T-cell (primary cell): Measurements from ENCODE around the gene ENG. TPM values are rescaled to one million over a fixed set of nuclear protein-coding genes. Genes with fewer than 3 reads are reported as not detected.

Experiments
- ATAC-seq, 4 experiments: fragments of 200-7000 bp in 3 of 4; fragments of 150-1000 bp in 1 of 4; cut with Tn5 transposase; replicated peaks in 1 of 4; 1 replicate in 3 of 4; 2 replicates in 1 of 4; pipeline ENCODE4 v1.10.0; 2021; ENCODE audit warnings: moderate library complexity in 3 of 4, mild to moderate bottlenecking in 2 of 4, moderate number of reproducible peaks in 1 of 4
- CTCF ChIA-PET, 2 donors: fragments of 300-600 bp; sonication (Branson Sonifier 250); formaldehyde crosslinking; loops; one replicate each; lab custom pipeline; 2022; ENCODE audit warnings: antibody characterized with exemption in 2 of 2; lab: Charles Lee
- POLR2A ChIA-PET, 2 donors: fragments of 300-600 bp; sonication (Branson Sonifier 250); formaldehyde crosslinking; loops; one replicate each; lab custom pipeline; 2022; ENCODE audit warnings: antibody characterized with exemption in 2 of 2; lab: Charles Lee
- DNase-seq, 35 experiments: peaks; one replicate each; pipeline versions ENCODE4 v3.0.0 to v3.0.0-alpha.2; 2013 to 2023
- H3K27ac ChIP-seq: one replicate; pipeline ENCODE4 v1.5.1; 2013; ENCODE audit warnings: low read length
- H3K27me3 ChIP-seq, 2 experiments: replicated peaks in 1 of 2; 1 replicate in 1 of 2; 2 replicates in 1 of 2; pipeline versions ENCODE4 v1.6.1 to v1.7.0; 2013; ENCODE audit warnings: low read length in 1 of 2, mixed read lengths in 1 of 2; ENCODE audit not compliant: control insufficient read depth in 2 of 2, insufficient read depth in 2 of 2; ENCODE audit errors: extremely low read depth in 1 of 2
- H3K36me3 ChIP-seq, 2 donors: 1 replicate in 1 of 2; 2 replicates in 1 of 2; pipeline versions ENCODE4 v1.6.1 to v1.7.0; 2013; ENCODE audit warnings: low read length in 1 of 2; ENCODE audit not compliant: control insufficient read depth in 2 of 2, insufficient read depth in 1 of 2; ENCODE audit errors: extremely low read depth in 1 of 2
- H3K4me1 ChIP-seq, 2 experiments: 1 replicate in 1 of 2; 2 replicates in 1 of 2; pipeline versions ENCODE4 v1.6.1 to v1.7.0; 2013; ENCODE audit warnings: low read length in 2 of 2, mixed read lengths in 1 of 2; ENCODE audit not compliant: insufficient read depth in 2 of 2, control insufficient read depth in 1 of 2; ENCODE audit errors: extremely low read depth in 1 of 2
- H3K4me3 ChIP-seq, 2 donors: 1 replicate in 1 of 2; 2 replicates in 1 of 2; pipeline versions ENCODE4 v1.5.1 to v1.7.0; 2013; ENCODE audit warnings: mild to moderate bottlenecking in 2 of 2, low read length in 1 of 2, moderate library complexity in 1 of 2; ENCODE audit not compliant: control insufficient read depth in 1 of 2; ENCODE audit errors: extremely low read depth in 1 of 2
- H3K9me3 ChIP-seq: 2 replicates; pipeline ENCODE4 v1.7.0; 2013
- H3K27ac Mint-ChIP-seq, 2 donors: one replicate each; pipeline ENCODE4 v1.8.0; 2020 to 2021; ENCODE audit warnings: mild to moderate bottlenecking in 2 of 2, mixed read lengths in 2 of 2
- H3K27me3 Mint-ChIP-seq, 2 donors: one replicate each; pipeline ENCODE4 v1.8.0; 2021 to 2022; ENCODE audit warnings: mixed read lengths in 2 of 2
- H3K36me3 Mint-ChIP-seq: one replicate; pipeline ENCODE4 v1.8.0; 2021; ENCODE audit warnings: mixed read lengths
- H3K4me1 Mint-ChIP-seq, 3 donors: one replicate each; pipeline ENCODE4 v1.8.0; 2020 to 2022; ENCODE audit warnings: mixed read lengths in 3 of 3, mild to moderate bottlenecking in 1 of 3
- H3K4me3 Mint-ChIP-seq, 3 donors: one replicate each; pipeline ENCODE4 v1.8.0; 2020 to 2022; ENCODE audit warnings: mild to moderate bottlenecking in 3 of 3, mixed read lengths in 3 of 3, moderate library complexity in 3 of 3
- H3K9me3 Mint-ChIP-seq, 3 donors: one replicate each; pipeline ENCODE4 v1.8.0; 2020 to 2022; ENCODE audit warnings: mixed read lengths in 3 of 3
- WGBS: methylation state at CpG from one replicate; pipeline ENCODE4 v1.1.5; 2013; ENCODE audit warnings: missing lambda C conversion rate; ENCODE audit not compliant: insufficient coverage; 5-methylcytosine and 5-hydroxymethylcytosine counted together
- total RNA-seq, 35 experiments: library from RNA in 6 of 35; stranded (reverse) in 6 of 35; fragments of 120-200 nt in 1 of 35; gene quantifications; one replicate each; pipeline versions ENCODE4 v1.2.1 to v1.2.4 and lab custom pipeline; 2013 to 2026

Gene ENG
- total RNA-seq, 5 donors from 2014 or later (not counting 1 experiment from before 2014, with no cell fraction given): 6.8 to 16.7 (median 8.8) TPM

DNA sequence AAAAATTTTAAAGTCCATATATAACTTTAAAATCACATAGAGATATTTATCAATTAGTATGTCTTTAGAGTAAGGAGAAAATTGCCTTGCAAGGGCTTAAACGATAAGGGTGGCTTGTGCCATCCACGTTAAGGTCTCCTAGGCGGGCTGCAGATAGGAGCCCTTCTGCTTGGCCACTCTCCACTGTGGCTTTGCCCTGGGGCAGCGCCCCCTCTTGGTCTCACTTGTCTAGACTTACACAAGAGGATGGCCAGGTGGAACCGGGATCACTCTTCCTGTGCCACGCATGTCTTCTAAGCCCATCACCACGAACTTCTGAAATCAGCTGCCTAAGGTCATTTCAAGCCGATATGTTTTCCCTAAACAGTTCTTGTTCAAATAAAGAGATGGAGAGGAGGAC, 48.8 kb downstream of the ENG start:
- DNase-seq (peak in 6 of 35 experiments; percentile 19 to 48 (median 26)), ATAC-seq (no peak)
- Mint-ChIP-seq H3K9me3 (no peaks in the 10 kb centered on the region), H3K4me1 (peaks cover 17 to 28% (median 28%) of the 10 kb centered on the region in 3 donors), H3K27ac (peak overlapping the region; percentile 32 to 58), H3K27me3 (no peaks in the 10 kb centered on the region), H3K4me3 (no peak overlapping the region), H3K36me3 (peaks cover 22% of the 10 kb centered on the region)
- Histone ChIP-seq H3K27ac (no peak overlapping the region), H3K36me3 (peaks cover 18 to 43% of the 10 kb centered on the region in 2 donors), H3K9me3 (no peaks in the 10 kb centered on the region), H3K4me3 (no peak overlapping the region), H3K4me1 (peaks cover 4 to 29% of the 10 kb centered on the region in 2 experiments), H3K27me3 (no peaks in the 10 kb centered on the region)
- 90% methylated on average over 3 of the region's 8 CpGs for WGBS
- ChIA-PET CTCF (interaction anchor here in 1 of 2 donors (0.7 kb wide), 1 partner anchor 233 kb away, joined by 3 read pairs; no protein-coding TSS in a partner anchor), POLR2A (interaction anchor here in 1 of 2 donors (0.6 kb wide), 1 partner anchor 19 kb away, joined by 3 read pairs; no protein-coding TSS in a partner anchor)

DNA sequence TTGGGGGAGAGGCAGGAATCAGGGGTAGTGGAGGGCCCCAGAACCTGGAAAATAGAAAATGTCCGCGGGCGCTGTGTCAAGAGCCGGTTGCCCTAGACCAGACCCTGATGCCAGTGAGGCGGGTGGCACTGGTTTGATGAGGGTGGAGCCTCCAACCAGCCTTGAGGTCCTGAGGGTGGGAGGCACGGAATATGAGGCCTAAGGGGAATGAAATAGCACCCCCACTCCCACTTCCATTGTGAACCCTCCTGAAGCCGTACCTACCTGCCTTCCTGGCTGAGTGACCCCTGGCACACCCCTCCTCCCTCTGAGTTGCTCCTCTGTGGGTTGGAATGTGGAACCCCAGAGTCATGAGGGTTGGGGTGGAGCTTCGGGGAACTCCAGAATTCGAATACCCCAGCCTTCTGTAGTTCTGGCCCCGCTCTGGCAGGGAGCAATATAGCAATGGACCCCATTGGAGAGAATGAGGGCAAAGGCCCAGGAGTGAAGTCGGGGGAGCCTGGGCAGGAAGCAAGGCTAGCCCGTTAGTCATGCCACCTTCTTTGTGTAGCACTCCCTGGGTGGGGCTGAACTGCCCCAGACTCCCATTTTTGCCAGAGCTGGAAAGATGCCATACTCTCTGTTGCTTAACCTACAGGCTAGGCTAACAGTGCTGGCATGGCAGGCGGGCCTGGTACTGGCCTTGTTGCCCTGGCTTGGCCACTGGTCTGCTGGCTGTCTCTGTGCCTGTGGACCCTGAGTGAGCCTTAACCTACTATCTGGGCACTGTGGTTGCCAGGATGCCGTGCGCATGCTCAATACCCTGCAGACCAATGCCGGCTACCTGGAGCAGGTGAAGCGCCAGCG, 50.7 kb downstream of the ENG start:
- POLR2A ChIA-PET: no interaction called here
- peak in 1 of 35 experiments; percentile 35 for DNase-seq
- Mint-ChIP-seq H3K9me3 (no peaks in the 10 kb centered on the region), H3K36me3 (peaks cover 15% of the 10 kb centered on the region), H3K4me3 (peak overlapping the region; percentile 92 to 95 (median 93)), H3K27ac (peak overlapping the region; percentile 89 to 93), H3K27me3 (no peaks in the 10 kb centered on the region), H3K4me1 (peaks cover 17 to 28% (median 28%) of the 10 kb centered on the region in 3 donors)
- WGBS: 49% methylated on average over 8 of the region's 18 CpGs
- no peaks in the 10 kb centered on the region for H3K27me3 ChIP-seq
- H3K9me3 ChIP-seq: no peaks in the 10 kb centered on the region
- no peak for ATAC-seq
- H3K4me1 ChIP-seq: peaks cover 4 to 29% of the 10 kb centered on the region in 2 experiments
- H3K27ac ChIP-seq: peak overlapping the region; percentile 79
- CTCF ChIA-PET: interaction anchor here in 1 of 2 donors (0.6 kb wide), 1 partner anchor 67 kb away, joined by 14 read pairs; no protein-coding TSS in a partner anchor
- peak overlapping the region; percentile 84 to 91 for H3K4me3 ChIP-seq
- peaks cover 15 to 29% of the 10 kb centered on the region in 2 donors for H3K36me3 ChIP-seq

DNA sequence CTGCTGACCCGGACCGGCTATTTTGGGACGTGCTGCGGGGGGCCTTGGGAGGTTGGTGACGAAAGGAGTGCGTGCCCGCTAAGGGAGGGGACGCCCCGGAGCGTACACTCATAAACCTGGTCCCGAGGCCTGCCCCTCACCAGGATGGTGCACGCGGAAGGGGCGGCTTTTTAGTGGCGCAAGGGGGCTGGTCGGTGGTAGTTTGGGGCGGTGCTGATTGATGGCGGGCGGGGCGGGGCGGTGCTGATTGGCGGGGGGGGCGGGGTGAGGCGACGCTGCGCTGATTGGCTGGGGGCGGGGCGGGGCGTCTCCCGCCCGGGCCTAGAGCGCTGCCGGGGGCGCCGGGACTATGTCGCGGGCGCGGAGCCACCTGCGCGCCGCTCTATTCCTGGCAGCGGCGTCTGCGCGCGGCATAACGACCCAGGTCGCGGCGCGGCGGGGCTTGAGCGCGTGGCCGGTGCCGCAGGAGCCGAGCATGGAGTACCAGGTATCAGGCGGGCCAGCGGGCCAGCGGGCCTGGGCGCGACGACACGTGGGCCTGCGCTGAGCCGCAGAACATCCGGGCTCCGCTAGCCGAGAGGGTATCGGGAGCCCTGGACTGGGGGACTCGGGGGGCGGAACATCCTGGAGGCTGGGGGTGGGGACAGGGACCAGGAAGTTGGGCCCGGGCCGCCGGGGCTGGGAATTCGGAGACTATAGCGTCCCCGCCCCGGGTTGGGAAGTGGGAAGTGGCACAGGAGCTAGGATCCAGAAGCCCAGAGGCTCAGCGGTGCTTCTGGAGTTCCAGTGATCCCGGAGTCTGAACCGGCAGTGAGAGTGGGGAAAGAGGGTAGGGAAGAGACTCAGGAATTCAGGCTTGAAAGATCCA, 51.6 kb downstream of the ENG start, which contains the start of gene FPGS:
Gene FPGS (plus strand): TSS at position 307 of the 868 bp plus-strand sequence. CDS start 43 bp downstream, at position 350.
- Mint-ChIP-seq H3K9me3 (no peaks in the 10 kb centered on the region), H3K27ac (peak within 1 kb of the TSS; percentile 89 to 93), H3K4me1 (peaks cover 19 to 31% (median 29%) of the 10 kb centered on the region in 3 donors), H3K27me3 (no peaks in the 10 kb centered on the region), H3K36me3 (peaks cover 14% of the 10 kb centered on the region), H3K4me3 (peak within 1 kb of the TSS; percentile 92 to 95 (median 93))
- DNase-seq (peak; percentile 64 to 89 (median 78)), ATAC-seq (peak; percentile 86 to 90 (median 87))
- H3K9me3 ChIP-seq: no peaks in the 10 kb centered on the region
- peak within 1 kb of the TSS; percentile 84 to 91 for H3K4me3 ChIP-seq
- H3K4me1 ChIP-seq: peaks cover 4 to 30% of the 10 kb centered on the region in 2 experiments
- no peaks in the 10 kb centered on the region for H3K27me3 ChIP-seq
- peaks cover 10 to 28% of the 10 kb centered on the region in 2 donors for H3K36me3 ChIP-seq
- WGBS: under 1% methylated on average over 65 of the region's 83 CpGs
- ChIA-PET POLR2A (interaction anchor here in 1 of 2 donors (1.1 kb wide), 1 partner anchor 191 kb away, joined by 3 read pairs; the partner anchor contains the start of gene STXBP1), CTCF (interaction anchor here in 1 of 2 donors (0.6 kb wide), 1 partner anchor 67 kb away, joined by 14 read pairs; no protein-coding TSS in a partner anchor)
- peak within 1 kb of the TSS; percentile 79 for H3K27ac ChIP-seq

DNA sequence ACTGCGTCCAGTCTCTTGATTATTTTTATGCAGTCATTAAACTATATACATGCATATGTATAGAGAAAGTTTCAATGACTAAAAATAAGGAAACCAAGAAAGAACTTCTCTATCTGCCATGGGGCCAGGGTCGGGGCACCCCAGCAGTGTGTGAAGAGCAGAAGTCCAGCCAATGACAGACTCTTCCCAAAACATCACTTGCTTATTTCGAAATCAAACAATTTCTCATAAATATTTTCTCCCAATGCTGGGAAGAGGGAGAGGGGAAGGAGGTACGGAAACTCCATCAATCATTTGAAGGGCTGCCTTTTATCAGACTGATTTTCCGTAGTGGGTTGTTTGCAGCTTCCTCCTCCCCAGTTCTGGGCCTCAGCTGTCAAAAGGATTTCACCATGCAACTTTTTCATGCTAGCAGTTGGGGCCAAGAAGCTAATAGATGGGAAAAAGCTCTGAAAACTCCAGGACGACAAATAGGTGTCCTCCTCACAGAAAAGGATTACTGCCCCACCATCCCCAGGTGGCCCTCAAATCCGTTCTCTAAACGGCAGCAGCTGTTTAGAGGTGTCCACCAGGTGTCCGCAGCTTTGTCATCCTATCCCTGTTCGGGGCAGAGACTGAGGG, 52.4 kb downstream of the ENG start:
- peaks cover 8% of the 10 kb centered on the region for H3K36me3 Mint-ChIP-seq
- no peak for ATAC-seq
- Histone ChIP-seq H3K27me3 (no peaks in the 10 kb centered on the region), H3K4me1 (peaks cover 4 to 37% of the 10 kb centered on the region in 2 experiments), H3K27ac (peak overlapping the region; percentile 61), H3K9me3 (no peaks in the 10 kb centered on the region), H3K4me3 (peak overlapping the region; percentile 59 to 65), H3K36me3 (peaks cover 4 to 20% of the 10 kb centered on the region in 2 donors)
- H3K27ac Mint-ChIP-seq: peak overlapping the region; percentile 79 to 89
- no peaks in the 10 kb centered on the region for H3K9me3 Mint-ChIP-seq
- POLR2A ChIA-PET: interaction anchor here in 1 of 2 donors (1.1 kb wide), 1 partner anchor 190 kb away, joined by 3 read pairs; the partner anchor contains the start of gene STXBP1
- no peaks in the 10 kb centered on the region for H3K27me3 Mint-ChIP-seq
- peaks cover 26 to 38% (median 34%) of the 10 kb centered on the region in 3 donors for H3K4me1 Mint-ChIP-seq
- DNase-seq: no peak
- 13% methylated on average over 5 of the region's 10 CpGs for WGBS
- CTCF ChIA-PET: interaction anchor here in 1 of 2 donors (0.5 kb wide), 1 partner anchor 42 kb away, joined by 3 read pairs; no protein-coding TSS in a partner anchor
- H3K4me3 Mint-ChIP-seq: peak overlapping the region; percentile 81 to 93 (median 92)

GRCh38 chr9:127796852-127797370, 57.5 kb downstream of the ENG start:
- Mint-ChIP-seq H3K4me3 (peak overlapping the region; percentile 42 to 63 (median 59)), H3K27ac (peak overlapping the region; percentile 86 to 91), H3K4me1 (peaks cover 21 to 36% (median 26%) of the 10 kb centered on the region in 3 donors), H3K9me3 (no peaks in the 10 kb centered on the region), H3K27me3 (no peaks in the 10 kb centered on the region), H3K36me3 (peaks cover 4% of the 10 kb centered on the region)
- H3K4me1 ChIP-seq: peaks cover 5 to 27% of the 10 kb centered on the region in 2 experiments
- ATAC-seq (peak; percentile 20 to 46 (median 30)), DNase-seq (no peak)
- peaks cover 0 to 17% of the 10 kb centered on the region in 2 donors for H3K36me3 ChIP-seq
- POLR2A ChIA-PET: interaction anchor here (0.6 to 0.7 kb wide), 3 partner anchors 115 to 1232 kb away, joined by 3 to 5 read pairs (median 5); no protein-coding TSS in a partner anchor
- H3K27ac ChIP-seq: peak overlapping the region; percentile 3
- H3K4me3 ChIP-seq: peak overlapping the region in 1 of 2 donors; percentile 3
- H3K27me3 ChIP-seq: no peaks in the 10 kb centered on the region
- WGBS: no CpG with 5 or more reads among the region's 11 CpGs
- CTCF ChIA-PET: interaction anchor here in 1 of 2 donors (1.0 kb wide), 1 partner anchor 10 kb away, joined by 3 read pairs; no protein-coding TSS in a partner anchor
- H3K9me3 ChIP-seq: no peaks in the 10 kb centered on the region
